AG10803 (cell line): ENCODE data around the gene NEURL1.

Experiments used
- DNase-seq: peaks from one replicate; pipeline ENCODE4 v3.0.0; 2010; ENCODE audit warnings: low read depth
- H3K4me3 ChIP-seq: 2 replicates; pipeline ENCODE4 v1.5.1; 2011; ENCODE audit warnings: mild to moderate bottlenecking, low read length, control low read depth
- TF ChIP-seq, protein P1 (sequence below): conservative IDR thresholded peaks from 2 replicates; pipeline ENCODE4 v1.5.1; 2011; ENCODE audit warnings: mild to moderate bottlenecking, low read length, control low read depth, inconsistent platforms

NEURL1 gene

DNA sequence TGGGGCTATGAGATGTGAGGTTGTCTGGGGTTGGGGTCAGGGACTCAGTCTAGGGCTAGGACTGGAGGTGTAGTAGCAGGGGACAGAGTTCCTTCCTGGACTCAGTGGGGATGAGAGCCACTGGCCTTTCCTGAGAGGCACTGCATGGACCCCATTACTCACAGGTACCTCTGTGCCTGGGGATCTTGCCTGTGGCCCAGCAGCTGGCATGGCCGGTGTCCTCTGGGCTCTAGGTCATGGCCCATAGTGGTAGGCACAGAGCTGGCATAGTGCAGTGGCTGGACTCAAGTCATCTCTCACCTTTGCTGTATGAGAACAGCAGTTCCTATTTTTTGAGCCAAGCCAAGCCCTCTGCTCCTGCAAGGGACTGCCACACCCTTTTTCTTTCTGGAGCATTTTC is 51.9 kb downstream of the NEURL1 start:
- TF ChIP-seq, protein P1, sequence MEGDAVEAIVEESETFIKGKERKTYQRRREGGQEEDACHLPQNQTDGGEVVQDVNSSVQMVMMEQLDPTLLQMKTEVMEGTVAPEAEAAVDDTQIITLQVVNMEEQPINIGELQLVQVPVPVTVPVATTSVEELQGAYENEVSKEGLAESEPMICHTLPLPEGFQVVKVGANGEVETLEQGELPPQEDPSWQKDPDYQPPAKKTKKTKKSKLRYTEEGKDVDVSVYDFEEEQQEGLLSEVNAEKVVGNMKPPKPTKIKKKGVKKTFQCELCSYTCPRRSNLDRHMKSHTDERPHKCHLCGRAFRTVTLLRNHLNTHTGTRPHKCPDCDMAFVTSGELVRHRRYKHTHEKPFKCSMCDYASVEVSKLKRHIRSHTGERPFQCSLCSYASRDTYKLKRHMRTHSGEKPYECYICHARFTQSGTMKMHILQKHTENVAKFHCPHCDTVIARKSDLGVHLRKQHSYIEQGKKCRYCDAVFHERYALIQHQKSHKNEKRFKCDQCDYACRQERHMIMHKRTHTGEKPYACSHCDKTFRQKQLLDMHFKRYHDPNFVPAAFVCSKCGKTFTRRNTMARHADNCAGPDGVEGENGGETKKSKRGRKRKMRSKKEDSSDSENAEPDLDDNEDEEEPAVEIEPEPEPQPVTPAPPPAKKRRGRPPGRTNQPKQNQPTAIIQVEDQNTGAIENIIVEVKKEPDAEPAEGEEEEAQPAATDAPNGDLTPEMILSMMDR, result no peak
- DNase-seq, result no peak
- H3K4me3 ChIP-seq, result no peak overlapping the region

DNA sequence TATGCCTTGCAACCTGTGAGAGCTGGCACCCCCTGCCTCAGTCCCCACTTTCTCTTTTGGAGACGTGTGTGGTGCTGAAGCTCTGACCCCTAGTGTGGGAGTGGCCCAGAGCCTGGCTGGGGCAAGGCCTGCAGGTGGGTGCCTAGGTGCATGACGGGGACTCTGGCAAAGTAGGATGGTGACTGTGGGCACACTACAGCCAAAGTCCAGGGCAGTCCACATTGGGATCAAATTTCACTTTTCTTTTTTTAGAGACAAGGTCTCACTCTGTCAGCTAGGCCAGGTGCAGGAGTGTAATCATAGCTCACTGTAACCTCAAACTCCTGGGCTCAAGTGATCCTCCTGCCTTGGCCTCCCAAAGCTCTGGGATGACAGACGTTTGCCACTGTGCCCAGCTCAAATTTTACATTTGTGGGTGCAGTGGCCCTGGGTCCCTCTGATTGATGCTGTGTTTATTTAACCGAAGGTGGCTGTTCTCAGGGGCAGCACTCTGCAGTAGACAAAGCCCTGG is 52.3 kb downstream of the NEURL1 start:
- TF ChIP-seq, protein P1, result no peak
- H3K4me3 ChIP-seq, result no peak overlapping the region
- DNase-seq, result no peak

DNA sequence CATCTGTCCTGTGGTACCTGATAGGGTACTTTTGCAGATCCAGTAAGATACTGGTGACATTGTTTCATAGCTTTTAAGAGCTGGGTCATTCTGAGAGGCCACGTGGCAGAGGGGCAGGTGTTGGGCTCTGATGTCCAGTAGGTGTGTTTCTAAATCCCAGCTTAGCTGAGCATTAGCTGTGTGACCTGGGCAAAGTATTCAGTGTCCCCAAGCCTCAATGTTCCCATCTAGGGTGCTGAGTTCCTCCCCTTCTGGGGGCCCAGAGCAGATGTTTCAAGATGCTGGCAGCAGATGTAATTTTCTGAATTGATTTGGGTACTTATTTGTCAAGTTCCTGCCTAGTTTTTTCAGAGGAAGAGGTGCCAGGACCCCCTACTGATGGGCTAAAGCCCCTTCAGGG is 52.9 kb downstream of the NEURL1 start:
- TF ChIP-seq, protein P1, result no peak
- DNase-seq, result no peak
- H3K4me3 ChIP-seq, result no peak overlapping the region

DNA sequence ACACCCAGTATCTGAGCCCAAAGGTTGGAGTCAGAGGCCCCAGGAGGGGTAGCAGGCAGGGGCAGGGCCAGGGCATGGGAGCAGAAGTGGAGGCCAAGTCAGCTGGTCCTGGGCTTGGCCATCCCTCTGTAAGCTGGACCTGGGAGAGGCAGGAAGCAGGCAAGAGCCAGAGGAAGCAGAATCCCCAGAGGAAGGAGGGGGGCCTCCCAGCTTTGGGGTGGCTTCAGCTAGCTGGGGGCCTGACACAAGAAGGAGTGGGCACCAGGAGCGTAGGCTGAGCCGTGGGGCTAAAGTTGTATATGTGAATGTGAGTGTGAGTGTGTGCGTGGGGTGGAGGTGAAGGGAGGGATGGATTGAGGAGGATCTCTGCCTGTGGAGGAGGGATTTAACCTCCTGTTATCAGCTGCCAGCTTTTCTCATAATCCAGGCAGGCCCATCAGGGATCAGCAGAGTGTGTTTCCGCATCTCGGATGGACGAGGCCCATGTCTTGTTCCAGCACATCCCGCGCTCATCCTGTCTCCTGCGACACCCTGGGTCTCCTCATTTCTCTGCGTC is 54.0 kb downstream of the NEURL1 start:
- H3K4me3 ChIP-seq, result no peak overlapping the region
- TF ChIP-seq, protein P1, result no peak
- DNase-seq, result no peak

DNA sequence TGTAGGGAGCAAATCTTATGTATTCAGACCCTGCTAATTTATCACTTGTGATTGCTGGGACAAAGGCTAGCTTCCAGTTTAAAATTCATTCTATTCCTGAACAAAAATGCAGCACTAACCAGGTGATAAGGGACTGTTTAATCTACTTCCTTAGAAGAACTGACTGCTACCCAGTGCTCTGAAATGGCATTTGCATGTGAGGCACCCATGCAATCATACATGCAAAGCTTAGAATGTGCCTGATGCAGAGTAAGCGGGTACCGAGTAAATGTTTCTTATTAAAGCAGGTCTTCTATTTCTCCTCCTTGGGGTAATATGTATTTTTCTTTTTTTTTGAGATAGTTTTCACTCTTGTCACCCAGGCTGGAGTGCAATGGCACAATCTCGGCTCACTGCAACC is 54.5 kb downstream of the NEURL1 start:
- DNase-seq, result no peak
- TF ChIP-seq, protein P1, result no peak
- H3K4me3 ChIP-seq, result no peak overlapping the region

DNA sequence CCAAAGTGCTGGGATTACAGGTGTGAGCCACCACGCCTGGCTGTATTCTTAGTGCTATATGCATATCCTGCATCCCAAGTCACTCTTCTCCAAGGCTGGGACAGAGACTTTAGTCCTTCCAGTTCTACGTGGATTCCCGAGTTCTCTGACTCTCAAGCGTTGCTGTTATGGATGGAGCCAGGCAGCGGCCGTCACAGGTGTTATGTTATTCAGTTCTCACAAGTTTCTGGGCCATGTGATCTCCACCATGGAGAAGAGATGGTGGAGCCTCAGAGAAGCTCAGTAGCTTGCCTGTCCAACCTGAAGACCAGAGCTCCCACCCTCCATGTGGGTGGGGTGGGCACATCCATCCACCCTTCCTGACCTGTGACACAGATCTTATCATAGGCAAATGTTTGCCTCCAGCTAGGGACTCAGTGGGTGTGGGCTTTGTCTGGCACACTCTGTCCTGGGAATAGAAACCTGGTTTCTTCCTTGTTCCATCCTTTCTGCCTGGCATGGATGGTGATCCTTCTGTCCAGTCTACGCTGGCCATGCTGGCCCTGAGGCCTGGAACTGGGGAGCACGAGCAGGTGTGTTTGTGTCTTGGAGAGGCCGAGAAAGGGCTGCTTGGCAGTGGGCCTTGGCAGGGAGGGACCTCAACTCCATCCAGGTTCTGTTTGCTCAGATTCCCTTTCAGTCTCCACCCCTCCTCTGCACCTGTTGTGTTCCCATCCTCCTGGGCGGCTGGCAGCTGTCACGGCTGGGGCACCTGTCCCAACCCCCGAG is 55.3 kb downstream of the NEURL1 start:
- no peak overlapping the region for H3K4me3 ChIP-seq
- TF ChIP-seq, protein P1, result no peak
- DNase-seq, result no peak

DNA sequence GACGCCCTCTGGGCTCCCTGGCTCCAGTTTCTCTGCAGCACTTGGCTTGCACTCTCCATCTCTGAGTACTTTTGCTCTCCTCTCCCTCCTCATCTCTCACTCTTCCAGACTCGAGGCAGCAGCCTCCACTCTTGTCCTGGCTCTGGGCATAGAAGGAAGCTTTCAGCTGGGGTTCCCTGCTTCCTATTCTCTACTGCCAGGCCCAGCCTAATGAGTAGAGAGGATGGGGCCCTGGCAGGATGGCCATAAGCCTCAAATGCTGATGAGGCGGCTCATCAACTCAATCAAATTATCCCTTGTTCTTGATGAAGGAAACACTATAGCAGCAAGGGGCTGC is 55.8 kb downstream of the NEURL1 start:
- no peak for DNase-seq
- TF ChIP-seq, protein P1, result no peak
- no peak overlapping the region for H3K4me3 ChIP-seq
